ENCODE results near the gene CACNG1. TPM values are rescaled to one million over a fixed set of nuclear protein-coding genes. Genes with fewer than 3 reads are reported as not detected.

Gene CACNG1
- total and polyA plus RNA-seq, 3 donors from 2014 or later = 0.69 TPM; not detected in 2

DNA sequence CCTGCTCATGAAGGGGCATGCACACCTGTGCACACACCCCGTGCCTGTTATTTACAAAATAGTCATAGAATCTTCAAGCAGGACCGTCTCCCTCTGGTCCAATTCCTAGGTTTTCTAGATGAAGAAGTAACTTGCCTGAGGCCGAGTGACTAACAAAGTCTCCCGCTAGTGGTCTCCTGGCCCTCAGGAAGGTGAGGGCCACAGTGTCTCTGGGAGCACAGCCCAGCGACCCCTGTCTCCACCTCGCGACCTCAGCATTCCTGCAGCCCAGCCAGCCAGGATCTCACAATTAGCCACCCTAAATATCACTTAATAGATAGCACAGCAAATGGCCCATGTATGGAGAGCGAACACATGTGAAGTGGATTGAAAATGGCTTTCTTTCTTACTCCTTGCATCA lies 30.5 kb upstream of the CACNG1 start:
- H3K36me3 ChIP-seq (ENCODE audit: low read depth, missing control alignments) = no peaks in the 10 kb centered on the region
- DNase-seq = no peak
- no peaks in the 10 kb centered on the region for H3K27me3 ChIP-seq
- TF ChIP-seq, protein P1, sequence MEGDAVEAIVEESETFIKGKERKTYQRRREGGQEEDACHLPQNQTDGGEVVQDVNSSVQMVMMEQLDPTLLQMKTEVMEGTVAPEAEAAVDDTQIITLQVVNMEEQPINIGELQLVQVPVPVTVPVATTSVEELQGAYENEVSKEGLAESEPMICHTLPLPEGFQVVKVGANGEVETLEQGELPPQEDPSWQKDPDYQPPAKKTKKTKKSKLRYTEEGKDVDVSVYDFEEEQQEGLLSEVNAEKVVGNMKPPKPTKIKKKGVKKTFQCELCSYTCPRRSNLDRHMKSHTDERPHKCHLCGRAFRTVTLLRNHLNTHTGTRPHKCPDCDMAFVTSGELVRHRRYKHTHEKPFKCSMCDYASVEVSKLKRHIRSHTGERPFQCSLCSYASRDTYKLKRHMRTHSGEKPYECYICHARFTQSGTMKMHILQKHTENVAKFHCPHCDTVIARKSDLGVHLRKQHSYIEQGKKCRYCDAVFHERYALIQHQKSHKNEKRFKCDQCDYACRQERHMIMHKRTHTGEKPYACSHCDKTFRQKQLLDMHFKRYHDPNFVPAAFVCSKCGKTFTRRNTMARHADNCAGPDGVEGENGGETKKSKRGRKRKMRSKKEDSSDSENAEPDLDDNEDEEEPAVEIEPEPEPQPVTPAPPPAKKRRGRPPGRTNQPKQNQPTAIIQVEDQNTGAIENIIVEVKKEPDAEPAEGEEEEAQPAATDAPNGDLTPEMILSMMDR (IDR thresholded peaks at IDR 0.05) = no peak
- TF ChIP-seq POLR2A (IDR thresholded peaks at IDR 0.05) = no peak
- no peak overlapping the region for H3K27ac ChIP-seq
- H3K4me1 ChIP-seq = no peaks in the 10 kb centered on the region
- intact Hi-C loops (cut with DNase I; ENCODE audit: low total_unique reads) = no loop called here
- no peaks in the 10 kb centered on the region for H3K9me3 ChIP-seq
- 93 to 95% methylated on average over 8 of the region's 8 CpGs for WGBS, 2 donors
- no peak overlapping the region for H3K4me3 ChIP-seq

DNA sequence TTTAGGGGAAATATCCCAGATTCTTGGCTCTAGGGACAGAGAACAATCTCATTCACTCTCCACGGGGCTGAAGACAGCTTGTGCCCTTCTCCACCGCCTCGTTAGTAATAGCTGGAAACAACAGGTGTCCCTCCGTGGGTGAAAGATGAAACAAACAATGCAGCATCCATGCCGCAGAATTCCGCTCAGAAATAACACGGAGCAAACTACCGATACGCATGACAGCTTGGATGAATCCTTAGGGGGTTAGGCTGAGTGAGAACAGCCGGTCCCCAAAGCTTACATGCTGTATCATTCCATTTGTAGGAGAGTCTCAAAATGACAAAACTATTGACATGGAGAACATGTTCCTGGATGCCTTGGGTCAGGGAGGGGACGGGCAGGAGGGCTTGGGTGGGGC lies 29.4 kb upstream of the CACNG1 start:
- 84 to 88% methylated on average over 11 of the region's 11 CpGs for WGBS, 2 donors
- DNase-seq = no peak
- TF ChIP-seq, protein P1 (IDR thresholded peaks at IDR 0.05) = no peak
- no peak for TF ChIP-seq POLR2A (IDR thresholded peaks at IDR 0.05)

DNA sequence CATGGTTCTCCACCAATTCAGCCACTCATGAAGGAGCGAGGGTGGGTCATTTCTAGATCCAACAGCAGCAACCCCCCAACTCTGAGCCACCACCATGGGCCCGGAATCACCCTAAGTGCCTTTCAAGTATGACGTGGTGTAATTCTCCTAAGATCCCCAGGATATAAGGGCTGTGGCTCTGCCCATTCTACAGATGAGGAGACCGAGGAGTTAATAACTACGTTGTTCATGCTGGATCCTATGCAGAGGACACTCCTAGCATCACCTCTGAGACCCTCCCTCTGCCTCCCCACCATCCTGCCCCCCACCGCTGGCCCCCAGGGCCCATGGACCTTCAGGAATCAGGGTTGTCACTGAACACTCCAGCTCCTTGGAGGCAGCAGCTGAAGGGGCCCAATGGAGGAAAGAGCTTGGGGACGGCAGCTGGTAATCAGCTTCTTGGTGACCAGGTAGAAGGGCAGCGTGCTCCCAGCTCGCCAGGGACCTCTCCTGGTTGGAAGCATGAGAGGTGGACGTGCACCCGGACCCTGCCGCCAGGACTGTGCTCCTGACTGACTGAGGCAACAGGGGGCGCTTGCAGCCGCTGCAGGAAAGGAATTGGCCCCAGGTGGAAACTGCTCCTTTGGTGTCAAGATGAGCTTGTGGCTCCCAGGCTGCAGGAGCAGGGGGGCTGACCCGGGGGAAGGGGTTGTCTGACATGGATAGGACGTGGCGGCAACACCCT lies 28.2 kb upstream of the CACNG1 start:
- WGBS, 2 donors = 86 to 87% methylated on average over 13 to 17 of the region's 17 CpGs
- H3K9me3 ChIP-seq = no peaks in the 10 kb centered on the region
- H3K27ac ChIP-seq = no peak overlapping the region
- intact Hi-C loops (cut with DNase I; ENCODE audit: low total_unique reads) = no loop called here
- DNase-seq = no peak
- H3K27me3 ChIP-seq = no peaks in the 10 kb centered on the region
- H3K4me3 ChIP-seq = no peak overlapping the region
- TF ChIP-seq, protein P1 (IDR thresholded peaks at IDR 0.05) = no peak
- no peak for TF ChIP-seq POLR2A (IDR thresholded peaks at IDR 0.05)
- H3K4me1 ChIP-seq = peaks cover 3% of the 10 kb centered on the region
- H3K36me3 ChIP-seq (ENCODE audit: low read depth, missing control alignments) = no peaks in the 10 kb centered on the region

More for the DNA sequence above, 29.4 kb upstream of the CACNG1 start:
- H3K27me3 ChIP-seq = no peaks in the 10 kb centered on the region
- no peak overlapping the region for H3K4me3 ChIP-seq
- no peak overlapping the region for H3K27ac ChIP-seq
- no peaks in the 10 kb centered on the region for H3K36me3 ChIP-seq (ENCODE audit: low read depth, missing control alignments)
- H3K4me1 ChIP-seq = peaks cover 3% of the 10 kb centered on the region
- intact Hi-C loops (cut with DNase I; ENCODE audit: low total_unique reads) = no loop called here
- no peaks in the 10 kb centered on the region for H3K9me3 ChIP-seq

DNA sequence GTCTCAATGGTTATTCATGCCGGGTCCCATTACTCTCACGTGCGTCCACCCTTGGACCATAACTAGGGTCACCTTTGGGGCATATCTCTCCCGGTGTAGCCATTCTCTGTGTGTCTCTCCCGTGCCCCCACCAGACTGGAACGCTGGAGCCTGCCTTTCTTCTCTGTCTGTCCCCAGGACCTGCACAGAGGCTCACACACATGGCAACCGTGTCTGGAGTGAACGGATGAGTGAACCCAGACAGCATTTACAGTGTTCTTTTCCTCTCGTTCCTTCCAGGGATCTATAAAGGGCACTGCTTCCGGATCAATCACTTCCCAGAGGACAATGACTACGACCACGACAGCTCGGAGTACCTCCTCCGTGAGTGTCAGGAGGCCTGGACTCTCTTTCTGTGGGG lies 26.4 kb upstream of the CACNG1 start:
- no peak overlapping the region for H3K27ac ChIP-seq
- no peaks in the 10 kb centered on the region for H3K9me3 ChIP-seq
- no peaks in the 10 kb centered on the region for H3K27me3 ChIP-seq
- DNase-seq = no peak
- intact Hi-C loops (cut with DNase I; ENCODE audit: low total_unique reads) = no loop called here
- no peaks in the 10 kb centered on the region for H3K36me3 ChIP-seq (ENCODE audit: low read depth, missing control alignments)
- TF ChIP-seq, protein P1 (IDR thresholded peaks at IDR 0.05) = no peak
- no peak for TF ChIP-seq POLR2A (IDR thresholded peaks at IDR 0.05)
- peaks cover 3% of the 10 kb centered on the region for H3K4me1 ChIP-seq
- WGBS, 2 donors = 85 to 93% methylated on average over 14 of the region's 14 CpGs
- no peak overlapping the region for H3K4me3 ChIP-seq

Measured in testis (tissue), 3 donors.